Measurements from ENCODE around the gene SARNP.

Gene SARNP

GRCh38 chr12:55718015-55718414 lies 99.5 kb downstream of the SARNP start:
- no peak for TF ChIP-seq CTCF (IDR thresholded peaks at IDR 0.05; ENCODE audit: low read length, missing control alignments)
- no peak for DNase-seq (ENCODE audit: low read depth)
- no peak overlapping the region for H3K4me3 ChIP-seq (replicated peaks; ENCODE audit: low read depth, low read length)

- no peak for DNase-seq (ENCODE audit: low read depth)
- H3K4me3 ChIP-seq (replicated peaks; ENCODE audit: low read depth, low read length), result peak overlapping the region; percentile 73
- TF ChIP-seq CTCF (IDR thresholded peaks at IDR 0.05; ENCODE audit: low read length, missing control alignments), result no peak
These were observed 100.2 kb downstream of the SARNP start for GRCh38 chr12:55717011-55718007.

GRCh38 chr12:55716582-55716957 lies 101.0 kb downstream of the SARNP start:
- peak overlapping the region; percentile 73 for H3K4me3 ChIP-seq (replicated peaks; ENCODE audit: low read depth, low read length)
- TF ChIP-seq CTCF (IDR thresholded peaks at IDR 0.05; ENCODE audit: low read length, missing control alignments), result no peak
- no peak for DNase-seq (ENCODE audit: low read depth)

GRCh38 chr12:55715833-55716581 lies 101.5 kb downstream of the SARNP start, which contains the start of gene BLOC1S1:
BLOC1S1 (plus strand) TSS chr12:55716046; CDS start chr12:55716052, 6 bp downstream.
- peak; percentile 94 for DNase-seq (ENCODE audit: low read depth)

GRCh38 chr12:55715169-55715764 lies 102.3 kb downstream of the SARNP start:
- TF ChIP-seq CTCF (IDR thresholded peaks at IDR 0.05; ENCODE audit: low read length, missing control alignments), result no peak
- peak overlapping the region; percentile 73 for H3K4me3 ChIP-seq (replicated peaks; ENCODE audit: low read depth, low read length)

More at GRCh38 chr12:55715833-55716581, 101.5 kb downstream of the SARNP start, which contains the start of gene BLOC1S1:
- TF ChIP-seq CTCF (IDR thresholded peaks at IDR 0.05; ENCODE audit: low read length, missing control alignments), result no peak
- H3K4me3 ChIP-seq (replicated peaks; ENCODE audit: low read depth, low read length), result peak within 1 kb of the TSS; percentile 73

GRCh38 chr12:55713721-55714120 lies 103.8 kb downstream of the SARNP start:
- TF ChIP-seq CTCF (IDR thresholded peaks at IDR 0.05; ENCODE audit: low read length, missing control alignments), result no peak
- DNase-seq (ENCODE audit: low read depth), result peak; percentile 86
- no peak overlapping the region for H3K4me3 ChIP-seq (replicated peaks; ENCODE audit: low read depth, low read length)

More at GRCh38 chr12:55715169-55715764, 102.3 kb downstream of the SARNP start:
- DNase-seq (ENCODE audit: low read depth), result no peak

All from fibroblast of pulmonary artery (primary cell).